Erythroblast (primary cell): ENCODE results near the gene RAPH1.

Experiments
- DNase-seq, 2 experiments: peaks; one replicate each; lab custom pipeline; 2025; lab: John Stamatoyannopoulos, UW
- GATA1 ChIP-seq: IDR thresholded peaks from 2 replicates; pipeline ENCODE4 v1.6.1; 2011; ENCODE audit warnings: low read depth, mild to moderate bottlenecking, control low read depth, low read length, moderate library complexity
- POLR2A ChIP-seq: IDR thresholded peaks from 2 replicates; pipeline ENCODE4 v1.6.1; 2011; ENCODE audit warnings: mild to moderate bottlenecking, low read length

The RAPH1 gene, protein sequence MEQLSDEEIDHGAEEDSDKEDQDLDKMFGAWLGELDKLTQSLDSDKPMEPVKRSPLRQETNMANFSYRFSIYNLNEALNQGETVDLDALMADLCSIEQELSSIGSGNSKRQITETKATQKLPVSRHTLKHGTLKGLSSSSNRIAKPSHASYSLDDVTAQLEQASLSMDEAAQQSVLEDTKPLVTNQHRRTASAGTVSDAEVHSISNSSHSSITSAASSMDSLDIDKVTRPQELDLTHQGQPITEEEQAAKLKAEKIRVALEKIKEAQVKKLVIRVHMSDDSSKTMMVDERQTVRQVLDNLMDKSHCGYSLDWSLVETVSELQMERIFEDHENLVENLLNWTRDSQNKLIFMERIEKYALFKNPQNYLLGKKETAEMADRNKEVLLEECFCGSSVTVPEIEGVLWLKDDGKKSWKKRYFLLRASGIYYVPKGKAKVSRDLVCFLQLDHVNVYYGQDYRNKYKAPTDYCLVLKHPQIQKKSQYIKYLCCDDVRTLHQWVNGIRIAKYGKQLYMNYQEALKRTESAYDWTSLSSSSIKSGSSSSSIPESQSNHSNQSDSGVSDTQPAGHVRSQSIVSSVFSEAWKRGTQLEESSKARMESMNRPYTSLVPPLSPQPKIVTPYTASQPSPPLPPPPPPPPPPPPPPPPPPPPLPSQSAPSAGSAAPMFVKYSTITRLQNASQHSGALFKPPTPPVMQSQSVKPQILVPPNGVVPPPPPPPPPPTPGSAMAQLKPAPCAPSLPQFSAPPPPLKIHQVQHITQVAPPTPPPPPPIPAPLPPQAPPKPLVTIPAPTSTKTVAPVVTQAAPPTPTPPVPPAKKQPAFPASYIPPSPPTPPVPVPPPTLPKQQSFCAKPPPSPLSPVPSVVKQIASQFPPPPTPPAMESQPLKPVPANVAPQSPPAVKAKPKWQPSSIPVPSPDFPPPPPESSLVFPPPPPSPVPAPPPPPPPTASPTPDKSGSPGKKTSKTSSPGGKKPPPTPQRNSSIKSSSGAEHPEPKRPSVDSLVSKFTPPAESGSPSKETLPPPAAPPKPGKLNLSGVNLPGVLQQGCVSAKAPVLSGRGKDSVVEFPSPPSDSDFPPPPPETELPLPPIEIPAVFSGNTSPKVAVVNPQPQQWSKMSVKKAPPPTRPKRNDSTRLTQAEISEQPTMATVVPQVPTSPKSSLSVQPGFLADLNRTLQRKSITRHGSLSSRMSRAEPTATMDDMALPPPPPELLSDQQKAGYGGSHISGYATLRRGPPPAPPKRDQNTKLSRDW

GRCh38 chr2:203535078-203535783 lies at the start of gene RAPH1:
TSS of gene RAPH1 (minus strand) at chr2:203535301. CDS start at chr2:203495353, 39,948 bp downstream.
- TF ChIP-seq POLR2A (no peak), GATA1 (no peak)
- DNase-seq, result peak; percentile 81 to 85

- DNase-seq, result no peak
- TF ChIP-seq GATA1 (no peak), POLR2A (no peak)
These were observed 49.7 kb upstream of the RAPH1 start for GRCh38 chr2:203584784-203585183.

- no peak for TF ChIP-seq POLR2A
- no peak for TF ChIP-seq GATA1
- DNase-seq, result no peak
These were observed 48.6 kb upstream of the RAPH1 start for GRCh38 chr2:203583701-203584100.

DNA sequence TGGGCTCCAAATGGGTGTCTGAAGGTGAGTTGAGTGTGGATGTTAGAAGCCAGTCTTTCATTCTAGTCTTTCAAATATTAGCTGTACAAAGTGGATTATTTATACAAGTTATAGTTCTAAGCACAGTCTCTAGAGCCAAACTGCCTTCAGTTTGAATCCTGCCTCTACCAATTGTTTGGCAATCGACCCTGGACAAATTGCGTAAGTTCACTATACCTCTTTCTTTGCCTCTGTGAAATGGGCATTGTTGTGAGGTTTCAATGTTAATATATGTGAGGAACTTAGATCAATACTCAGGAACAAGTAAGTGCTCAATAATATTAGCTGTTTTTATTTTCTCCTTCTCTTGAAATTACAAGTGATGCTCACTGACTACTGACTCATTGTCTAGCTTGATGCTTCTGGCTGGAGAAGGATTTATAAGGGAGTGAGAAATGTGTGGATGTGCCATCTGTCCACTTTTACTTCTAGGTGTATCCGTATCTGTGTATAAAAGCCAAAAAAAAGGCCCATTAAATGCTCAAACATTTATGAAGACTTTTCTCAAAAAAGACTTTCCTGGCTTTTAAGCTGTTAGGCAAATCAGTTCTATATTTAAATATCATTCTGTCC lies 48.1 kb upstream of the RAPH1 start:
- no peak for DNase-seq
- TF ChIP-seq GATA1 (no peak), POLR2A (no peak)

GRCh38 chr2:203582468-203582867 lies 47.4 kb upstream of the RAPH1 start:
- TF ChIP-seq GATA1 (no peak), POLR2A (no peak)
- no peak for DNase-seq

DNA sequence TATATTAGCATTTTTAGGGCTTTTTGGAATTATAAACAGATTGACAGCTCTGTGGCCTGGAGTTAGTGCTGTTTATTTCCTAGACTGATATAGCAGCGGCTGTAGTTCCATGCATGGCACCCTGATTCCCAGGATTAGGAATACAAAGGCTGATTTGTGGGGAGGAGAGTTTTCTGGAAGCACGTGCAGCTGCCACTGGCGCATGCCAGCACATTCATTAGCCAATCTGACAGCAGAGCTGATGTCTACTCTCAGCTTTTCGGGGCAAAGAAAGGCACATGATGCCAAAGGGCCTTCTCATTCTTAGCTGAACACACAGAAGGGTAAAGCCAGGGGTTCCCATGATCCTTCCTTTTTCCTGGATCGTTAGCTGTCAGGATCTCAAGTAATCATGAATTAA lies 45.7 kb upstream of the RAPH1 start:
- TF ChIP-seq GATA1, result no peak
- TF ChIP-seq POLR2A, result no peak
- DNase-seq, result no peak

DNA sequence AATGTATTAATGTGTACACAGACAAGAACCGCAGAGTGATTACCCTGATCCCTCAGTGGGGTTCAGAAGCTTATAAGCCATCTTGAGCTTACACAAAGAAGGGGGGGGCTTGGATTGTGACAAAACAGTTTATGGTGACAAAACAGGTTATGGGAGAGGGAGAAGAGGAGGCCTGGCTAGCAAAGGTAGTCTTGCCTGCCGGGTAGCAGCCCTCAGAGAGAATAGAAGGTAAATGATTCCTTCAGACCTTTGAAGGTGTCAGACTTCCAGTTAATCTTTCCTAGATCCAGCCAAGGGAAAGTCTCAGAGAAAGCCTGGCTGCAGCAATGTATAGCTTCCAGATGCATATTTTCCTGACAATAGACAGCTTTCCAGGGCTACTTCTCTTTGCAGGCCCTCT lies 44.6 kb upstream of the RAPH1 start:
- DNase-seq, result no peak
- TF ChIP-seq POLR2A, result no peak
- no peak for TF ChIP-seq GATA1

DNA sequence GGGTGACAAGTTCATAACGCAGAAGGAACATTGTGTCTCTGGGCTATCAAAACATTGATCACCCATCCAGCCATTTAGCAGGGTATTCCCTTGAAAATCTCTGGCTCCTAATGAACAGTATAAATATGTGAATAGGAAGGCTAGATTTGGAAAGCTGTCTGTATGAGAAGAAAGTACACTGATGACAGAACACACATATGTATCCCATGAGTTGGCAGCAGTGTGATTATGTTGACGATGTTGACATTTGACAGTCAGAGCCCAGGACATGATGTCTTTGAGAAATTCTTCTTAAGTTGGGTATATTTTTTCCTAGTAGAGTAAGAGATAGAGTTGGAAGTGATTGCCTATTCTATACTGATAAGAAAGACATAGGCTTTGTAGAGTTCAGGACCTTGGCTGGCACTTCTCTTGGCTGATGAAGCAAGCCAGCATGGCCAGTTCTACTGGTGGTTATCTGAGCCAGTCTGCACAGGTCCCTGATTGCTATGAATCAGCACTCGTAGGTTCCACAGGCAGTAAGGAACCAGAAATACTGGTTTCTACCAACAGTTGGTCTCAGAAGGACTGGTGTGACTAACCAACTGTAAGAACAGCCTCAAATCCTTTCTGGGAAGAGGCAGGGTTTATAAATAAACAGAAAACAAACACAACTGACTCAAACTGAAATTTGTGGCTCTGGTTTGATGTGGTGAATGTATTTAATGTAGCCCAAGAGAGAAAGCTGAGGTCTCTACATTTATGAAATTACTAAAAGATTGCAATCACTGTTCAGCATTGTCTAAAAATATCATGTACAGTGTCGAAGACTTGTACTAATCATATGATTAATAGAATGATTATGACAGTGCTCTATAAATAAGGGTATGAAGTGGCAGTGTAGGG lies 43.9 kb upstream of the RAPH1 start:
- TF ChIP-seq POLR2A (no peak), GATA1 (no peak)
- no peak for DNase-seq

- no peak for TF ChIP-seq GATA1
- no peak for TF ChIP-seq POLR2A
These were observed 39.7 kb upstream of the RAPH1 start for GRCh38 chr2:203574824-203575223.

GRCh38 chr2:203572316-203572715 lies 37.2 kb upstream of the RAPH1 start:
- no peak for TF ChIP-seq POLR2A

More at GRCh38 chr2:203574824-203575223, 39.7 kb upstream of the RAPH1 start:
- no peak for DNase-seq

GRCh38 chr2:203569677-203570316 lies 34.7 kb upstream of the RAPH1 start:
- no peak for DNase-seq
- no peak for TF ChIP-seq POLR2A
- no peak for TF ChIP-seq GATA1

More at GRCh38 chr2:203572316-203572715, 37.2 kb upstream of the RAPH1 start:
- DNase-seq, result no peak
